ENCODE data around the gene MAP1B.

Gene MAP1B

GRCh38 chr5:72210888-72211678, 103.8 kb downstream of the MAP1B start:
- DNase-seq (ENCODE audit: low read depth), result no peak
- no peak for TF ChIP-seq CTCF (IDR thresholded peaks at IDR 0.05; ENCODE audit: control insufficient read depth, extremely low read depth, insufficient read depth)
- no peak overlapping the region for H3K4me3 ChIP-seq (ENCODE audit: low read depth, low read length)

- no peak for TF ChIP-seq CTCF (IDR thresholded peaks at IDR 0.05; ENCODE audit: control insufficient read depth, extremely low read depth, insufficient read depth)
- H3K4me3 ChIP-seq (ENCODE audit: low read depth, low read length), result no peak overlapping the region
Measured at GRCh38 chr5:72212171-72212570, 104.9 kb downstream of the MAP1B start.

GRCh38 chr5:72213482-72213881, 106.2 kb downstream of the MAP1B start:
- no peak overlapping the region for H3K4me3 ChIP-seq (ENCODE audit: low read depth, low read length)
- no peak for DNase-seq (ENCODE audit: low read depth)
- no peak for TF ChIP-seq CTCF (IDR thresholded peaks at IDR 0.05; ENCODE audit: control insufficient read depth, extremely low read depth, insufficient read depth)

More at GRCh38 chr5:72212171-72212570, 104.9 kb downstream of the MAP1B start:
- DNase-seq (ENCODE audit: low read depth), result no peak

- H3K4me3 ChIP-seq (ENCODE audit: low read depth, low read length), result no peak overlapping the region
- TF ChIP-seq CTCF (IDR thresholded peaks at IDR 0.05; ENCODE audit: control insufficient read depth, extremely low read depth, insufficient read depth), result no peak
- DNase-seq (ENCODE audit: low read depth), result no peak
Measured at GRCh38 chr5:72214168-72214567, 106.9 kb downstream of the MAP1B start.

GRCh38 chr5:72216756-72217155, 109.5 kb downstream of the MAP1B start:
- DNase-seq (ENCODE audit: low read depth), result no peak
- no peak overlapping the region for H3K4me3 ChIP-seq (ENCODE audit: low read depth, low read length)

GRCh38 chr5:72221099-72221498, 113.8 kb downstream of the MAP1B start:
- no peak overlapping the region for H3K4me3 ChIP-seq (ENCODE audit: low read depth, low read length)
- DNase-seq (ENCODE audit: low read depth), result no peak
- no peak for TF ChIP-seq CTCF (IDR thresholded peaks at IDR 0.05; ENCODE audit: control insufficient read depth, extremely low read depth, insufficient read depth)

More at GRCh38 chr5:72216756-72217155, 109.5 kb downstream of the MAP1B start:
- no peak for TF ChIP-seq CTCF (IDR thresholded peaks at IDR 0.05; ENCODE audit: control insufficient read depth, extremely low read depth, insufficient read depth)

- no peak for TF ChIP-seq CTCF (IDR thresholded peaks at IDR 0.05; ENCODE audit: control insufficient read depth, extremely low read depth, insufficient read depth)
- DNase-seq (ENCODE audit: low read depth), result no peak
- H3K4me3 ChIP-seq (ENCODE audit: low read depth, low read length), result no peak overlapping the region
Measured at GRCh38 chr5:72221541-72221940, 114.3 kb downstream of the MAP1B start.
